HG03469 (cell line): ENCODE results near the gene MRPL18.
"Not testable (repeated sequence)": the region's sequence is repeated elsewhere in the genome, so short reads cannot be mapped to it uniquely, and the experiment has no call there.

ENCODE experiments used
- ATAC-seq: cut with Tn5 transposase; IDR thresholded peaks from one replicate; pipeline ENCODE4 v1.9.1; 2021; ENCODE audit warnings: mild to moderate bottlenecking, moderate library complexity, moderate number of reproducible peaks; ENCODE audit not compliant: unreplicated experiment

MRPL18 gene

DNA sequence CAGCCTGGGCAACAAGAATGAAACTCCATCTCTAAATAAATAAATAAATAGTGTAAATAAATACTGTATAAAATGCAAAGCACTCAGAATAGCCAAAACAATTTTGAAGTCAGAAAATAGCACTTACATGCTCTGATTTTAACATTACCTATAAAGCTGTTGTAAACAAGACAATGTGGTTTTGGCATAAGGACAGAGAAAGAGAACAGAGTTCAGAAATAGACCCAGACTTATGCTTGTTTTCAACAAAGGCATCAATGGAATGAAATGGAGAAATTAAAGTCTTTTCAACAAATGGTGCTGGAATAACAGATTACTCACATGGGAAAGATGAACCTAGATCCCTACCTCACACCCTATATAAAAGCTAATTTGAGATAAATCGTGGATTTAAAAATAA, 18.1 kb upstream of the MRPL18 start:
- ATAC-seq: no peak

- no peak for ATAC-seq
Observed at GRCh38 chr6:159777240-159777904, 12.9 kb upstream of the MRPL18 start.

- no peak for ATAC-seq
Observed at GRCh38 chr6:159778131-159778530, 12.1 kb upstream of the MRPL18 start.

DNA sequence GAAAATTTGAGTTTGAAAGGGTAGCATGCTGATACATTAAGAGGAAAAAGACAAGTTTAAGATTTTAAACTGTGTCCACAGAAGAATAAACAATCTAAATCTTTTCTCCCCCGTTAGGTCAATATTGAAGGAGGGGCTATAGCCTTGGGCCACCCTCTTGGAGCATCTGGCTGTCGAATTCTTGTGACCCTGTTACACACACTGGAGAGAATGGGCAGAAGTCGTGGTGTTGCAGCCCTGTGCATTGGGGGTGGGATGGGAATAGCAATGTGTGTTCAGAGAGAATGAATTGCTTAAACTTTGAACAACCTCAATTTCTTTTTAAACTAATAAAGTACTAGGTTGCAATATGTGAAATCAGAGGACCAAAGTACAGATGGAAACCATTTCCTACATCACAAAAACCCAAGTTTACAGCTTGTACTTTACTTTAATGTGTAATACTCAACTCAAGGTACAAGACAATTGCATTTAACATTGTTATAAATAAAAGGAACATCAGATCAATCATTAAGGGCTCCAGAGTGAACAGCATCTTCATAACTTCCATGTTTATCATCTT, 11.6 kb upstream of the MRPL18 start:
- ATAC-seq: no peak

DNA sequence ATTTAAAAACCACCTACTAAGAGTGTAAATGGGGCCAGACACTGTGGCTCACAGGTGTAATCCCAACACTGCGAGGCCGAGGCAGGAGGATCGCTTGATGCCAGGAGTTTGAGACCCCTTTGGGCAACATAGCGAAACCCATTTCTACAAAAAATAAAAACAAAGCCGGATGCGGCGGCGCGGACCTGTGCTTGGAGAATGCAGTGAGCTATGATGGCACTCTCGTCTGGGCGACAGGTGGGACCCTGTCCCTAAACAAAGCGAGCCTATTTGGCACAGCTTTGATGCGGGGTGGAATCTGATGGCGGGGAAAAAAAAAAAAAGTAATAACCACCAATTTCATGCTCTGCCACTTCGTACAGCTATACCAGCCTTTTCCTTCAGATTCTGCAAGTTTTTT, 2.0 kb upstream of the MRPL18 start:
- no peak for ATAC-seq

DNA sequence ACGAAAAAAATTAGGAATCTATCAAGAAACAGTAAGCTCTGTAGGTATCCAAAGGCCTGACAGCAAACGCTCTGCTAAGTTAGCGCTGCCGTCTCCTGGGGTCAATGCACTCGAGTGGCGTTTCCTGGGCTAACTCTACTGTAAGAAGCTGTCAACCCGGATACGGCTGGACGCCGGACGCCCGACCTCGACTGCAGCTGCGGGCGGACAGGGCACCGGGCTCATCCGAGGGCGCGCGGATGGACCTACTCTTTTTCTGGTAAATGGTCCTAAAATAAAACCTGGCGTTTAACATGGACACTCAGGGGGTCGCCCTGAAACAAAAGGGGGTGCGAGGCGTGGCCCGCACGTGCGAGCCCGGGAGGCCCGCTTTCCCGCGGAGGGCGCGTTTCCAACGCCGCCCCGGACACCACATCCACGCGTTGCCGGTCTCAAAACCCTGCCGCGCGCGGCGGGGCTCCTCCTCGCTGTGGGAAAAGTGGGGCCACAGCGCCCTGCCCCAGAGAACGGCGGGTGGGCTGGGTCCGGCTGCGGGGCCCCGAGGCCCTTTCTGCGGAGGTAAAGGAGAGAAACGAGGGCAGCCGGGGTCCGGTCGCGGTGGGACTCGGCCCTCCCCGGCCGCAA, 1.4 kb upstream of the MRPL18 start:
- ATAC-seq: no peak

DNA sequence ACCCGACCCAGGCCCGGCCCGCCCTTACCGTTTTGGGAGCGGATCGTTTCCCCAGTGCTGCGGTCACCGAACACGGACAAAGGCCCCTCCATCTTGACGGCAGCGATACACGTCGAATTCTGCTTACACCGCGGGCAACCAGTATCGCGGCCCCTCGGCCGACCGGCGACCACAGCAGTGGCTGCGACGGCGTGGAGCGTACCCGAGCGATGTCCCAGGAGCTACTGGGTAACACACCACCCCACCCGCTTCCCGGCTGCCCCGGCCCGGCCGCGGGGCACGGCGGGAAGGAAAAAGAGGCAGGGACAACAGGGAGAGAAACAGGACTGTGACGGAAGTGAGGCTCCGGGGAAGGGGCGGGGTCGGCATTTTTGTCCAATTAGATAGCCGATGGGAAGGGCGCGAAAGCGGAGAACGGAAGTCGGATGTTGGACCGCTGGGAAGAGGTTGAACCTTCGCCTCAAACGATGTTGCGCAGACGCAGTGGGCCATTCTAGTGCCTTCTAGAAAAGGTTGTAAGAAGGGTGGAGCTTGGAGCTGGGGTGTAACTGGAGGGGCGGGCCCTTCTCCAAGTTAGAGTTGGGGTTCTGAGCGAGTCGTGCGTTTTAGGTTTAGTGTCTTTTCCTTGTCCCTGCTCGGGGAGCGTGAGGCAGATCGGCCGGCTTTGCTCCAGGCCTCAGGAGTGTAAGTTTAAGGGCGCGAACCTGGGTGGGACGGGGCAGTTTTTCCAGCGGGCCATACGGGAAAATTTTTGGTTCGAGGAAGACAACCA, 704 bp upstream of the MRPL18 start, which contains the start of gene TCP1:
Gene TCP1 (minus strand): TSS at position 226 of the 772 bp plus-strand sequence. CDS start 134 bp downstream, at position 92.
- peak; percentile 58 for ATAC-seq

DNA sequence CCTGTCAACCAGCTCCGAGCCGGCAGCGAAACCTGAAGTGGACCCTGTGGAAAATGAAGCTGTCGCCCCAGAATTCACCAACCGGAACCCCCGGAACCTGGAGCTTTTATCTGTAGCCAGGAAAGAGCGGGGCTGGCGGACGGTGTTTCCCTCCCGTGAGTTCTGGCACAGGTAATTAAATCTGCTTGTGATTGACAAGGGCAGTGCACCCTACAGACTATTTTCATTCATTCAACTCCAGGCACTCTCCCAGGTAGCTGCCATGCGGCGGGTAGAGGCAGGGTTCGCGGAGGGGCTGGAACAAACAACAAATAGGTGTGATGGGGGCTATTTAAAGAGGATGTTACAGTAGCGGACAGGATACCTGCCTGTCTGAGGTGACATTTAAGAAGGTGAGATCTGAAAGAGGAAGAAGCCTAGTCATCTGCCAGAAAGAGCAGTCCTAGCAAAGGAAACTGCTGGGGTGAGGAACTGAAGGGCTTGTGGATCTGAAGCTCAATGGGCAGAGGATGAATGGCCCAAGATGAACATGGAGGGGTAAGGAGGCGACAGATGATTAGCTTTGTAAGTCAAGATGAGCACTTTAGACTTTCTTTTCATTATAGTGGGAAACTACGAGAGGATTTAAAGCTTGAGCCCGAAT, 810 bp downstream of the MRPL18 start:
- no peak for ATAC-seq

- not testable (repeated sequence) for ATAC-seq
Observed at GRCh38 chr6:159794976-159795375, 4.7 kb downstream of the MRPL18 start.

- no peak for ATAC-seq
Observed at GRCh38 chr6:159797554-159797953, 7.3 kb downstream of the MRPL18 start.

- ATAC-seq: no peak
Observed at GRCh38 chr6:159800141-159800865, 10.0 kb downstream of the MRPL18 start, which contains the start of gene PNLDC1. TSS of gene PNLDC1 (plus strand) at chr6:159800276. CDS start at chr6:159800308, 32 bp downstream.

GRCh38 chr6:159801935-159802334, 11.7 kb downstream of the MRPL18 start:
- ATAC-seq: no peak

DNA sequence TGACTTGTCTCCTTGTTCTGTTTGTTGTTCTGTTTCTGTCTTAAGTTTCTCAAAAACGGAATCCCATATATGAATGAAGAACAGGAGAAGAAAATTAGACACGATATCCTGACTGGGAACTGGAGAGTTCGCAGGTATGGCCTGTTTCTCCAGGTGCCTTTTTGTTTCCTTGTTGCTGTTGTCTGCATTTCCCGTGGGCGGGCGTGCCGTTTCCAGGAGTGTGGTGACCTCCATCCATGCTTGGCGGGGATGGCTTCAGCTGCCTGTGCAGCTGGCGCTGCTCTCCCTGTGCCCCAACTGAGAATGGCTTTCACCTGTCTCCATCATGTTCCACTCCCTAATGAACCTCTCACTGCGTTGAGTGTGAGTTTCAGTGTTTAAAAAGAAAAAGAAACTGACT, 14.2 kb downstream of the MRPL18 start:
- ATAC-seq: no peak

- no peak for ATAC-seq
Observed at GRCh38 chr6:159805440-159806020, 15.3 kb downstream of the MRPL18 start.

DNA sequence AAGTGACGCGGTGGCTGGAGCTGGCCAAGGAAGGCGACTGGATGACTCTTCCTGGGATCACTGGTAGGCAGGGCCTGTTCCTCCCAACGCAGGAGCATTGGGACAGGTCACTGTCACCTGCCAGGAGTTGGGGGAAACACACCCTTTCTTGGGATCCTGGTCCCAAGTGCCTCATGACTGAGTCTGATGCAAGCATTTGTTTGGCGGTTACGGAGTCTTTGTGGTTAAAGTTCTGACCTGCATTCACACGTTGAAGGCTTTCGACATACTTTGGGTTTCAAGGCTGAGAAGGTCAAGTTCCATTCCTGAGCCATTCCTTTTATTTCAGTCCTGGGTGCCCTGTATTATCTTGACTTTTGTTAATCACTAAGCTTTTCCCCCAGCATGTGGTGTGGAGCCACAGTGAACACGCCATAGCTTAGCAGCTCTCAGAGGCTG, 15.8 kb downstream of the MRPL18 start:
- no peak for ATAC-seq

GRCh38 chr6:159807150-159807858, 17.0 kb downstream of the MRPL18 start:
- ATAC-seq: no peak

DNA sequence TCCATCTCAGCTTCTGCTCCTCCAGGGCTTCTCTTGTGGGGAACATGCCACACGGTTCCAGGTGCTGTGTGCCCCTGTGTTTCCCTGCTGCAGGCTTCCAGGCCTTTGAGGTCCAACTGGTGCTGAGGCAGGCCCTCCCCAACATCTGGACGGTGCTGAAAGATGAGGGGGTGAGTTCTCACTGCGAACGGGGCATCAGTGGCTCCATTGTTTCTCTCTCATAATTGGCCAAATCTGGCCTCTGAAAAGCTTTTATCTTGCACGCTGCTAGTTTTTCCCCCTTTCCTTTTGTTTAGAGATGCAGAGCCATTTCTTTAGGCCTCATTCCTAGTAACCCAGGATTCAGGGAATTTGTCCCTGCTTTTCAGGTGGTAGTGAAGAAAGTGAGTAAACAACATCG, 18.4 kb downstream of the MRPL18 start:
- no peak for ATAC-seq

- peak; percentile 44 for ATAC-seq
Observed at GRCh38 chr6:159809149-159809548, 18.9 kb downstream of the MRPL18 start.

- no peak for ATAC-seq
Observed at GRCh38 chr6:159813781-159814180, 23.5 kb downstream of the MRPL18 start.
